Colon (tissue), 2 donors: ENCODE results near the gene MALAT1.

Experiments used
- FAIRE-seq: peaks from 2 replicates; lab custom pipeline; 2012; peaks lifted over from hg19 to GRCh38; lab: Jason Lieb, UNC
- donor health status: control.
- donor health status: control.

MALAT1 gene

GRCh38 chr11:65479184-65480145 is 19.4 kb upstream of the MALAT1 start:
- FAIRE-seq: no peak

- no peak for FAIRE-seq
Measured at GRCh38 chr11:65482306-65482850, 16.5 kb upstream of the MALAT1 start.

- FAIRE-seq: no peak
Measured at GRCh38 chr11:65485920-65486219, 13.0 kb upstream of the MALAT1 start.

- FAIRE-seq: no peak
Measured at GRCh38 chr11:65486570-65487466, 12.0 kb upstream of the MALAT1 start.

- FAIRE-seq: no peak
Measured at GRCh38 chr11:65487467-65488272, 11.2 kb upstream of the MALAT1 start.

- FAIRE-seq: no peak
Measured at GRCh38 chr11:65488273-65489034, 10.4 kb upstream of the MALAT1 start.

GRCh38 chr11:65489035-65489705 is 9.7 kb upstream of the MALAT1 start:
- no peak for FAIRE-seq

GRCh38 chr11:65489706-65490320 is 9.0 kb upstream of the MALAT1 start:
- FAIRE-seq: no peak

GRCh38 chr11:65491163-65491465 is 7.7 kb upstream of the MALAT1 start:
- FAIRE-seq: no peak

- FAIRE-seq: no peak
Measured at GRCh38 chr11:65491614-65492386, 7.0 kb upstream of the MALAT1 start.

- no peak for FAIRE-seq
Measured at GRCh38 chr11:65492387-65492636, 6.5 kb upstream of the MALAT1 start.

GRCh38 chr11:65492637-65493366 is 6.0 kb upstream of the MALAT1 start:
- FAIRE-seq: no peak

- FAIRE-seq: no peak
Measured at GRCh38 chr11:65493367-65494176, 5.3 kb upstream of the MALAT1 start.

- no peak for FAIRE-seq
Measured at GRCh38 chr11:65496304-65497140, 2.3 kb upstream of the MALAT1 start.

GRCh38 chr11:65497141-65498041 is 1.5 kb upstream of the MALAT1 start:
- no peak for FAIRE-seq

GRCh38 chr11:65498042-65498726 is 661 bp upstream of the MALAT1 start:
- no peak for FAIRE-seq
